Brain microvascular endothelial cell (primary cell): ENCODE data around the gene CPS1.

ENCODE experiments used
- DNase-seq: peaks from one replicate; pipeline ENCODE4 v3.0.0-alpha.2; 2020
- H3K27ac ChIP-seq: fragments of 250-450 bp; sonication (Bioruptor Pico); 2 replicates; pipeline ENCODE4 v1.5.1; 2020; ENCODE audit warnings: mild to moderate bottlenecking, moderate library complexity
- H3K27me3 ChIP-seq: fragments of 250-450 bp; sonication (Bioruptor Pico); replicated peaks from 2 replicates; pipeline ENCODE4 v1.5.1; 2020; ENCODE audit warnings: mild to moderate bottlenecking
- H3K36me3 ChIP-seq: fragments of 250-450 bp; sonication (Bioruptor Pico); replicated peaks from 2 replicates; pipeline ENCODE4 v1.5.1; 2020; ENCODE audit warnings: mild to moderate bottlenecking
- H3K4me3 ChIP-seq: 2 replicates; pipeline ENCODE4 v1.5.1; 2011; ENCODE audit warnings: low read depth, mild to moderate bottlenecking, control low read depth, low read length, moderate library complexity
- CTCF ChIP-seq: IDR thresholded peaks from 2 replicates; pipeline ENCODE4 v1.5.1; 2011; ENCODE audit warnings: low read depth, mild to moderate bottlenecking, moderate library complexity, low read length, control low read depth, inconsistent platforms; ENCODE audit errors: missing control alignments
- in situ Hi-C: cut with HindIII; loops from 2 replicates; pipeline ENCODE4 v1.10.0; 2017; ENCODE audit warnings: low sequenced_read_pairs, low pct_ligation_motif_present

The CPS1 gene

GRCh38 chr2:210548031-210548430 is 8.4 kb upstream of the CPS1 start:
- H3K36me3 ChIP-seq: no peaks in the 10 kb centered on the region
- in situ Hi-C loops: no loop called here
- no peak overlapping the region for H3K4me3 ChIP-seq
- no peaks in the 10 kb centered on the region for H3K27me3 ChIP-seq
- DNase-seq: no peak
- TF ChIP-seq CTCF: no peak
- no peak overlapping the region for H3K27ac ChIP-seq

DNA sequence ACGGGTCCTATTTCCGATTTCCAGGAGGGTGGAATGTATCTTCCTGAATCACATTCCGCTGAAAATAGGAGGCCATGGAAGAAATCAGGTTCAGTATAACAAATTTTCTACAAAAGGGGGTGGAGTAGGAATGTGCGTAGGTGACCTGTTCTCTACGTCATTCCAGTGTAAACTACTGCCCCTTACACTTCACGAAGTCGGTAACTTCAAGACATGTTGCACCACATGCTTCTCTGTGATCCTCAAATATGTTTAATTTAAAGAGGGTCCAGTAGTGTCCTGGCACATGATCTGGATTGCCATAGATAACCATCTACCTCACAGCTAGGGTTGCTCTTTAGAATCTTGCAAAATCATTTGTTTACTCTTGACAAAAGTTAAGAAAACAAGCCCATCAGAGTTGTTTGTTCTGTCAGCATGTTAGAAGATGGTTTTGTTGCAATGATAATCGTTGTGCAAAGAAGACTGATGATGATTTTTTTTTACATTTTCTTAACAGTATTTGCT is 7.5 kb upstream of the CPS1 start:
- DNase-seq: no peak
- in situ Hi-C loops: no loop called here
- Histone ChIP-seq H3K36me3 (no peaks in the 10 kb centered on the region), H3K27me3 (no peaks in the 10 kb centered on the region), H3K27ac (no peak overlapping the region), H3K4me3 (no peak overlapping the region)
- TF ChIP-seq CTCF: no peak

GRCh38 chr2:210551001-210551400 is 5.4 kb upstream of the CPS1 start:
- no peak overlapping the region for H3K27ac ChIP-seq
- in situ Hi-C loops: no loop called here
- H3K27me3 ChIP-seq: no peaks in the 10 kb centered on the region
- no peak for TF ChIP-seq CTCF
- H3K4me3 ChIP-seq: no peak overlapping the region
- no peaks in the 10 kb centered on the region for H3K36me3 ChIP-seq
- no peak for DNase-seq

DNA sequence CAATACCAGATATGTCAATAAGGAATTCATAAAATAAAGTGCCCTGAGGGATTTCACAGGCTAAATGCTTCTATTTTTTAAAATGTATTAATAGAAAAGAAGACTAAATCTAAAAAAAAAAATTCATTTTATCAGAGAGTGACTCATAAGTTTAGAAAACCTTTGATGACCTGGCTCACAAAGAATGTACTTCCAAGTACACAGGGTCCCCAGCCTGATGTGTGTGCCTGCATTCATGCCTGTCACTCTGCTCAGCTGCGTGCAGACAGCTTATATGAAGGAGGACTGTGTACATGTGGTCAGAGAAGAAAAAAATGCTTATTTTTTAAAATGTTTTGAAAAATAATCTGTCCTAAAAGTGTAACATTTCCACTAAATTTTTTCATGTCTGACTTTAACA is 3.0 kb upstream of the CPS1 start:
- Histone ChIP-seq H3K4me3 (no peak overlapping the region), H3K27me3 (no peaks in the 10 kb centered on the region), H3K36me3 (no peaks in the 10 kb centered on the region), H3K27ac (no peak overlapping the region)
- in situ Hi-C loops: no loop called here
- peak; percentile 75 for DNase-seq
- no peak for TF ChIP-seq CTCF

- no peak for TF ChIP-seq CTCF
- Histone ChIP-seq H3K27ac (no peak overlapping the region), H3K27me3 (no peaks in the 10 kb centered on the region), H3K4me3 (no peak overlapping the region), H3K36me3 (no peaks in the 10 kb centered on the region)
- in situ Hi-C loops: no loop called here
- DNase-seq: no peak
Measured at GRCh38 chr2:210555555-210555954, 844 bp upstream of the CPS1 start.

DNA sequence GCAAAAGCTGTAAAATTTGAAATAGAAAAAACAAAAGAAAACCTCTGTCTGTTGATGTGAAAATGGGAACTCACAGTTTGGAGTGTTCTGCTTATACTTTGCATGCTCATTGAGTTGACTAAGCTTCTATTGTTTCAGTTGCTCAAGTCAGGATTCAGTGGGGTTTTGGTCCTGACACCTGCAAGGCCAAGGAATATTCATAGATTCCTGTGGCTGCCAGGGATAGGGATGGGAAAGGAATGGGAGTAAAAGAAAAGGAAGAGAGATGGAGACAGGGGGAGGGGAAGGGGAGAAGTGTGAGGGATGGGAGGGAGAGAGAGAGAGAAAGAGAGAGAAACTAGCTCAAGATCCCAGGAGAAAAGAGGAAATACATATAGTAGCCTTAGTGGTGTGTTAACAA is 1.3 kb downstream of the CPS1 start:
- Histone ChIP-seq H3K4me3 (no peak overlapping the region), H3K27ac (no peak overlapping the region), H3K27me3 (no peaks in the 10 kb centered on the region), H3K36me3 (no peaks in the 10 kb centered on the region)
- TF ChIP-seq CTCF: no peak
- in situ Hi-C loops: no loop called here
- no peak for DNase-seq
